H1 (cell line): ENCODE data around the gene LRRK1.

Experiments used
- CTCF ChIP-seq, 3 experiments: IDR thresholded peaks; 1 replicate in 2 of 3; 2 replicates in 1 of 3; pipeline versions ENCODE4 v1.5.1 to v1.6.1; 2011; ENCODE audit warnings: low read length in 3 of 3, mild to moderate bottlenecking in 3 of 3, inconsistent platforms in 2 of 3, low read depth in 1 of 3, moderate library complexity in 1 of 3; ENCODE audit not compliant: insufficient read depth in 1 of 3; ENCODE audit errors: control extremely low read depth in 1 of 3
- EP300 ChIP-seq, 2 experiments: IDR thresholded peaks; 1 replicate in 1 of 2; 2 replicates in 1 of 2; pipeline ENCODE4 v1.6.1; 2011 to 2012; ENCODE audit warnings: low read depth in 2 of 2, low read length in 2 of 2, mild to moderate bottlenecking in 2 of 2, borderline replicate concordance in 1 of 2, inconsistent platforms in 1 of 2, moderate library complexity in 1 of 2
- EZH2 ChIP-seq: fragments of 200-600 bp; sonication (generic); IDR thresholded peaks from 2 replicates; pipeline ENCODE4 v1.7.1; 2012; ENCODE audit warnings: low read depth, mild to moderate bottlenecking, moderate library complexity, low read length, inconsistent platforms; ENCODE audit not compliant: severe bottlenecking
- GABPA ChIP-seq: IDR thresholded peaks from 2 replicates; pipeline ENCODE4 v1.6.1; 2011; ENCODE audit warnings: mild to moderate bottlenecking, low read length, moderate library complexity, borderline replicate concordance; ENCODE audit not compliant: insufficient read depth
- MAX ChIP-seq: IDR thresholded peaks from 2 replicates; pipeline ENCODE4 v1.6.1; 2012; ENCODE audit warnings: inconsistent platforms
- RAD21 ChIP-seq, 2 experiments: IDR thresholded peaks in 1 of 2; conservative IDR thresholded peaks in 1 of 2; 2 replicates each; pipeline ENCODE4 v1.6.1; 2011; ENCODE audit warnings: low read depth in 2 of 2, low read length in 2 of 2, improper control_type of control experiment in 1 of 2, inconsistent platforms in 1 of 2, mild to moderate bottlenecking in 1 of 2, moderate library complexity in 1 of 2
- SIN3A ChIP-seq, 2 experiments: IDR thresholded peaks in 1 of 2; conservative IDR thresholded peaks in 1 of 2; 2 replicates each; pipeline ENCODE4 v1.6.1; 2011 to 2012; ENCODE audit warnings: low read length in 2 of 2, improper control_type of control experiment in 1 of 2, low read depth in 1 of 2, mild to moderate bottlenecking in 1 of 2
- TAF1 ChIP-seq: IDR thresholded peaks from 2 replicates; pipeline ENCODE4 v1.6.1; 2011; ENCODE audit warnings: mild to moderate bottlenecking, low read depth, low read length
- TBP ChIP-seq: IDR thresholded peaks from 2 replicates; pipeline ENCODE4 v1.6.1; 2011; ENCODE audit warnings: low read depth, low read length, improper control_type of control experiment
- TCF12 ChIP-seq: IDR thresholded peaks from 2 replicates; pipeline ENCODE4 v1.6.1; 2011; ENCODE audit warnings: low read depth, mild to moderate bottlenecking, low read length
- YY1 ChIP-seq: IDR thresholded peaks from 2 replicates; pipeline ENCODE4 v1.6.1; 2011; ENCODE audit warnings: low read depth, mild to moderate bottlenecking, low read length
- ZNF274 ChIP-seq: IDR thresholded peaks from 2 replicates; pipeline ENCODE4 v1.7.0; 2012; ENCODE audit warnings: low read length, borderline replicate concordance; ENCODE audit errors: extremely low read depth

DNA sequence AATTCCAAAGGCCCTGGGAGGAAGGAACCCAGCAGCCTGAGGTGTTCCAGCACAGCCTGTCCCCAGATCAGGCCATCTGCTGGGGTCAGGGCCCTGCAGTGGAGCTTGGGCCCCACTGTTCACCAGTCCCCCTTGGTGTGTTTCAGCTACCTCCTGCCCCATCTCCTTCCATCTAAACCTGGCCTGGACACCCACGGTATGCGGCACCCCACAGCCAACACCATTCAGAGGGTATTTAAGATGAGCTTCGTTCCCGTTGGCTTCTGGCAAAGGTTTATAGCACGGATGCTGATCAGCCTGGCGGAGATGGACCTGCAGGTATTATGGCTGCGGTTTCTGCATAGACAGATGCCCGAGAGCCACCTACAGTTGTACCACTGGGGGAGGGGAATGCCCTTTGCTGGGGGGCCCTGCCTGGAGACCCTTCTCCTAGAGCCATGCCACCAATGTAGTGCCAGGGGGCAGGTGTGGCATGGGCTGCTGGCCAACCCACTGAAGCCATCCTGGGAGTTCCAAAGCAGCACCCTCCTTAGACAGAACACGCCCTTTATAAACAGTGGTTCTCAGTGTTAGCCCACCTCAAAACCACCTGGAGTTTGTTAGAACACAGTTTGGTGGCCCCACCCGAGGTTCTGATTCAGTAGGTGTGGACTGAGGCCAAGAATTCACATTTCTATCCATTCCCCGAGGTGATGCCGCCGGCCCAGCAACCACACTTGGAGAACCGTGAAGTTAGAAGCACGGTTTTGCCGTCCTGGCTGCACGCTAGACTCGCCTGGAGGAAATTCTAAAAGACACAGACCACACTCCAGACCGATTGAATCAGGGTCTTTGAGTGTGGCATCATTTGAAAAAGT lies 126.9 kb downstream of the LRRK1 start:
- TF ChIP-seq CTCF (IDR thresholded peaks at IDR 0.05; ENCODE audit: control extremely low read depth in 1 of 3, insufficient read depth in 1 of 3, low read depth in 1 of 3, low read length in 3 of 3) (no peak), MAX (no peak), ZNF274 (no peak), TCF12 (no peak), GABPA (no peak), EP300 (IDR thresholded peaks at IDR 0.05; ENCODE audit: borderline replicate concordance in 1 of 2, low read depth in 2 of 2, low read length in 2 of 2) (no peak), TAF1 (no peak), YY1 (no peak), SIN3A (conservative IDR thresholded peaks at IDR 0.05 in 1 of 2, IDR thresholded peaks at IDR 0.05 in 1 of 2; ENCODE audit: low read depth in 1 of 2, low read length in 2 of 2) (no peak), TBP (no peak), RAD21 (IDR thresholded peaks at IDR 0.05 in 1 of 2, conservative IDR thresholded peaks at IDR 0.05 in 1 of 2; ENCODE audit: low read depth in 2 of 2, low read length in 2 of 2) (no peak), EZH2 (no peak)
